Activated CD4-positive, alpha-beta T cell treated with anti-CD3 and anti-CD28 coated beads, Interleukin-10, Interleukin-2, amounts not matched to agents 100 ng/mL and 50 ng/mL, durations not matched to agents 16 hours and 8 hours (primary cell): Measurements from ENCODE around the gene TNFRSF9.
"Not testable (repeated sequence)": the region's sequence is repeated elsewhere in the genome, so short reads cannot be mapped to it uniquely, and the experiment has no call there.

Experiments used
- DNase-seq: peaks from one replicate; pipeline ENCODE4 v3.0.0-alpha.2; 2020

TNFRSF9 gene

GRCh38 chr1:7940745-7941436 lies at the start of gene TNFRSF9:
Gene TNFRSF9, minus strand, starts transcription at chr1:7940839. Its CDS starts 845 bp downstream, at chr1:7939994.
- peak; percentile 79 for DNase-seq

- DNase-seq, result no peak
These were observed 49.3 kb upstream of the TNFRSF9 start for GRCh38 chr1:7989762-7990428.

GRCh38 chr1:7988576-7988975 lies 47.9 kb upstream of the TNFRSF9 start:
- peak; percentile 7 for DNase-seq

- DNase-seq, result no peak
These were observed 46.9 kb upstream of the TNFRSF9 start for GRCh38 chr1:7987528-7987927.

- no peak for DNase-seq
These were observed 45.4 kb upstream of the TNFRSF9 start for GRCh38 chr1:7985851-7986612.

GRCh38 chr1:7984811-7985210 lies 44.2 kb upstream of the TNFRSF9 start:
- no peak for DNase-seq

- DNase-seq, result no peak
These were observed 42.6 kb upstream of the TNFRSF9 start for GRCh38 chr1:7983086-7983778.

GRCh38 chr1:7980984-7981383 lies 40.3 kb upstream of the TNFRSF9 start:
- no peak for DNase-seq

GRCh38 chr1:7975212-7975865 lies 34.7 kb upstream of the TNFRSF9 start:
- peak; percentile 49 for DNase-seq

GRCh38 chr1:7973086-7973485 lies 32.4 kb upstream of the TNFRSF9 start:
- no peak for DNase-seq

GRCh38 chr1:7972285-7972684 lies 31.6 kb upstream of the TNFRSF9 start:
- DNase-seq, result no peak

- DNase-seq, result no peak
These were observed 30.4 kb upstream of the TNFRSF9 start for GRCh38 chr1:7971024-7971423.

- no peak for DNase-seq
These were observed 29.6 kb upstream of the TNFRSF9 start for GRCh38 chr1:7970246-7970645.

GRCh38 chr1:7967651-7968050 lies 27.0 kb upstream of the TNFRSF9 start:
- no peak for DNase-seq

GRCh38 chr1:7967196-7967595 lies 26.6 kb upstream of the TNFRSF9 start:
- DNase-seq, result no peak

- DNase-seq, result no peak
These were observed 23.8 kb upstream of the TNFRSF9 start for GRCh38 chr1:7964476-7964875.

GRCh38 chr1:7963841-7964240 lies 23.2 kb upstream of the TNFRSF9 start:
- not testable (repeated sequence) for DNase-seq

- DNase-seq, result not testable (repeated sequence)
These were observed 22.7 kb upstream of the TNFRSF9 start for GRCh38 chr1:7963378-7963730.

GRCh38 chr1:7962636-7963377 lies 22.2 kb upstream of the TNFRSF9 start:
- no peak for DNase-seq

- no peak for DNase-seq
These were observed 21.3 kb upstream of the TNFRSF9 start for GRCh38 chr1:7962014-7962335.

GRCh38 chr1:7961216-7962013 lies 20.8 kb upstream of the TNFRSF9 start, which contains the start of gene PARK7:
Gene PARK7, plus strand, starts transcription at chr1:7961711. Its CDS starts 1,075 bp downstream, at chr1:7962786.
- peak; percentile 100 for DNase-seq
